A673 (cell line): ENCODE results near the gene PHF20. TPM values are rescaled to one million over a fixed set of nuclear protein-coding genes. Genes with fewer than 3 reads are reported as not detected.

Experiments used
- BruUV-seq: library from RNA; stranded (reverse); fragments of 400-500 nt; replicated peaks from 2 replicates; lab custom pipeline; 2021; lab: Mats Ljungman, UMichigan
- CTCF ChIA-PET: fragments of 300-600 bp; sonication (Branson Sonifier 250); formaldehyde crosslinking; loops from one replicate; lab custom pipeline; 2022; ENCODE audit warnings: antibody characterized with exemption; lab: Charles Lee
- POLR2A ChIA-PET: fragments of 300-600 bp; sonication (Branson Sonifier 250); formaldehyde crosslinking; loops from one replicate; lab custom pipeline; 2022; ENCODE audit warnings: antibody characterized with exemption; ENCODE audit not compliant: low non-redundant PET; lab: Charles Lee
- DNase-seq: peaks from one replicate; pipeline ENCODE4 v3.0.0-alpha.2; 2015; ENCODE audit warnings: low spot score
- H3K27ac ChIP-seq: fragments of 200-600 bp; sonication (generic); 2 replicates; pipeline ENCODE4 v1.5.1; 2016; ENCODE audit warnings: mixed run types, low read depth, mild to moderate bottlenecking, mixed read lengths, antibody characterized with exemption, low read length; ENCODE audit not compliant: poor library complexity, severe bottlenecking
- H3K27me3 ChIP-seq: fragments of 200-600 bp; sonication (generic); replicated peaks from 2 replicates; pipeline ENCODE4 v1.6.1; 2017; ENCODE audit warnings: mixed run types, low read depth, mild to moderate bottlenecking, mixed read lengths, antibody characterized with exemption, low read length; ENCODE audit not compliant: insufficient read depth, poor library complexity
- H3K36me3 ChIP-seq: fragments of 200-600 bp; sonication (generic); 2 replicates; pipeline ENCODE4 v1.6.1; 2016; ENCODE audit warnings: mixed run types, mild to moderate bottlenecking, mixed read lengths, antibody characterized with exemption, low read length; ENCODE audit not compliant: insufficient read depth, poor library complexity, severe bottlenecking
- H3K4me1 ChIP-seq: fragments of 200-600 bp; sonication (generic); 2 replicates; pipeline ENCODE4 v1.6.1; 2017; ENCODE audit warnings: mixed run types, mild to moderate bottlenecking, mixed read lengths, antibody characterized with exemption, low read length; ENCODE audit not compliant: insufficient read depth, poor library complexity, severe bottlenecking
- H3K4me3 ChIP-seq: fragments of 200-600 bp; sonication (generic); 2 replicates; pipeline ENCODE4 v1.5.1; 2016; ENCODE audit warnings: low read depth, mixed run types, mild to moderate bottlenecking, mixed read lengths, low read length; ENCODE audit not compliant: poor library complexity, severe bottlenecking
- H3K9me3 ChIP-seq: fragments of 200-600 bp; sonication (generic); 2 replicates; pipeline ENCODE4 v1.6.1; 2016; ENCODE audit warnings: mixed run types, low read depth, mild to moderate bottlenecking, mixed read lengths, antibody characterized with exemption, low read length; ENCODE audit not compliant: poor library complexity, severe bottlenecking
- EZH2 ChIP-seq: fragments of 200-600 bp; sonication (generic); IDR thresholded peaks from 2 replicates; pipeline ENCODE4 v1.6.1; 2017; ENCODE audit warnings: borderline replicate concordance, low read depth, mild to moderate bottlenecking, mixed read lengths, antibody characterized with exemption, low read length; ENCODE audit not compliant: poor library complexity, severe bottlenecking
- intact Hi-C: fragments of 100-400 bp; cut with micrococcal nuclease; formaldehyde crosslinking; loops from one replicate; pipeline ENCODE4 v1.10.0; 2022; ENCODE audit not compliant: unreplicated experiment
- total RNA-seq: library from RNA; stranded (reverse); gene quantifications from 2 replicates; pipeline ENCODE4 v1.2.3, GENCODE V29; 2021
- TF ChIP-seq, protein P1 (sequence below): fragments of 300-800, 200-600 bp; sonication (generic); conservative IDR thresholded peaks from 2 replicates; pipeline ENCODE4 v1.5.1; 2017; ENCODE audit warnings: low read depth, mild to moderate bottlenecking, antibody characterized with exemption, low read length, moderate library complexity, mixed read lengths

The PHF20 gene
- total RNA-seq, 1 experiment from 2014 or later: 43.0 TPM

DNA sequence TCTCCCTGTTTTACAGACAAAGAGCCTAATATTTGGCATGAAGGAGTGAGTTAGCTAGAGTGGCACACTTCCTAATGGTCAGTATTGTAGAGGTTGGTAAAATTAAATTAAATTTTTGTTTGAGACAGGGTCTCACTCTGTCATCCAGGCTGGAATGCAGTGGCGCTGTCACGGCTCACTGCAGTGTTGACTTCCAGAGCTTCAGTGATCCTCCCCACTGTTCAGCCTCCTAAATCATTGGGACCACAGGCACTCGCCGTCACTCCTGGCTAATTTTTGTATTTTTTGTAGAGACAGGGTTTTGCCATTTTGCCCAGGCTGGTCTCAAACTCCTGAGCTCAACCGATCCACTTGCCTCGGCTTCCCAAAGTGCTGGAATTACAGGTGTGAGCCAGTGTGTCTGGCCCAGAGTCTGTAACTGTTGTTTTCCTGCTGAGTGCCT lies 111.5 kb downstream of the PHF20 start:
- H3K27me3 ChIP-seq: no peaks in the 10 kb centered on the region
- intact Hi-C loops: no loop called here
- ChIA-PET POLR2A (no interaction called here), CTCF (no interaction called here)
- H3K4me3 ChIP-seq: no peak overlapping the region
- TF ChIP-seq EZH2: no peak
- TF ChIP-seq, protein P1, sequence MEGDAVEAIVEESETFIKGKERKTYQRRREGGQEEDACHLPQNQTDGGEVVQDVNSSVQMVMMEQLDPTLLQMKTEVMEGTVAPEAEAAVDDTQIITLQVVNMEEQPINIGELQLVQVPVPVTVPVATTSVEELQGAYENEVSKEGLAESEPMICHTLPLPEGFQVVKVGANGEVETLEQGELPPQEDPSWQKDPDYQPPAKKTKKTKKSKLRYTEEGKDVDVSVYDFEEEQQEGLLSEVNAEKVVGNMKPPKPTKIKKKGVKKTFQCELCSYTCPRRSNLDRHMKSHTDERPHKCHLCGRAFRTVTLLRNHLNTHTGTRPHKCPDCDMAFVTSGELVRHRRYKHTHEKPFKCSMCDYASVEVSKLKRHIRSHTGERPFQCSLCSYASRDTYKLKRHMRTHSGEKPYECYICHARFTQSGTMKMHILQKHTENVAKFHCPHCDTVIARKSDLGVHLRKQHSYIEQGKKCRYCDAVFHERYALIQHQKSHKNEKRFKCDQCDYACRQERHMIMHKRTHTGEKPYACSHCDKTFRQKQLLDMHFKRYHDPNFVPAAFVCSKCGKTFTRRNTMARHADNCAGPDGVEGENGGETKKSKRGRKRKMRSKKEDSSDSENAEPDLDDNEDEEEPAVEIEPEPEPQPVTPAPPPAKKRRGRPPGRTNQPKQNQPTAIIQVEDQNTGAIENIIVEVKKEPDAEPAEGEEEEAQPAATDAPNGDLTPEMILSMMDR: no peak
- H3K9me3 ChIP-seq: no peaks in the 10 kb centered on the region
- no peak for DNase-seq
- BruUV-seq: no TSS peak
- H3K36me3 ChIP-seq: no peaks in the 10 kb centered on the region
- peak overlapping the region; percentile 46 for H3K27ac ChIP-seq
- no peaks in the 10 kb centered on the region for H3K4me1 ChIP-seq

DNA sequence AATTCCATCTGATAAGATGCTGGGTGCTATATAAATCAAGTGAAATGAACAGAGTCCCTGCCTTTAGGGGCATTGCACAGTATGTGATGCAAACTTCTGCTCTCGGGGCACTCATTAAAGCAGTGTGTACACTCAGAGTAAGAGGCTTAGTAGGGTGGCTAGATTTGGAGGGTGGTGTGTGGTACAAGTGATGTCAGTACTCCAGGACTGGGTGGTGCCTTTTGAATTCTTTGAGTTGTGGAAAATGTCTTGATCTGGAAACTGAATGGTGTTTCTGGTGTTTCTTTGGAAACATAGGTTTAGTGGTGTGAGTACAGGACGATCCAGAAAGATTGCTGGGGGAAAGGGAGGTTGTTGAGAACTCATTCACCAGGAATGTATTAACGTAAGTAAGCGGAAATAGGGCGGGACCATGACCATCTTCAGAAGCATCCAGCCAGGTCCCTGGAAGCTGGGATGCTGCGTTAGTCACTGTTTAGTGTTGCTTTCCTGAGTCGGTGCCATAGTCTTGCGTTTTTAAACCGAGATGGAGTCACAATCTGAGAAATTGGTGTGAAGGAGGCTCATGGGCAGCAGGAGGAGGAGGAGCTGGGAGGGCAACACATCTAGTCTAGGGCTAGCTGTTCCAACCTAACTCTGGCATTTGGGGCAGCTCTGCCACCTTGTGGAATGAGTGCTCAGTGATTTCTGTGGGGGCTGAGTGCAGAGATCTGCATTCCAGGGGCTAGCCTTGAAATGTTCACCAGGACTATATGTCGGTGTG lies 112.1 kb downstream of the PHF20 start:
- Histone ChIP-seq H3K4me1 (no peaks in the 10 kb centered on the region), H3K36me3 (no peaks in the 10 kb centered on the region), H3K27ac (peak overlapping the region; percentile 46), H3K27me3 (no peaks in the 10 kb centered on the region), H3K9me3 (no peaks in the 10 kb centered on the region), H3K4me3 (no peak overlapping the region)
- TF ChIP-seq, protein P1: peak; percentile 86
- no peak for TF ChIP-seq EZH2
- intact Hi-C loops: no loop called here
- no TSS peak for BruUV-seq
- DNase-seq: peak; percentile 88
- ChIA-PET CTCF (interaction anchor here (0.8 to 1.0 kb wide), 2 partner anchors 144 to 165 kb away, joined by 3 read pairs; no protein-coding TSS in a partner anchor), POLR2A (interaction anchor here (0.5 to 0.6 kb wide), 4 partner anchors 112 to 218 kb away, joined by 3 to 7 read pairs (median 4); partner anchors contain the start of genes PHF20 and RBM39)

DNA sequence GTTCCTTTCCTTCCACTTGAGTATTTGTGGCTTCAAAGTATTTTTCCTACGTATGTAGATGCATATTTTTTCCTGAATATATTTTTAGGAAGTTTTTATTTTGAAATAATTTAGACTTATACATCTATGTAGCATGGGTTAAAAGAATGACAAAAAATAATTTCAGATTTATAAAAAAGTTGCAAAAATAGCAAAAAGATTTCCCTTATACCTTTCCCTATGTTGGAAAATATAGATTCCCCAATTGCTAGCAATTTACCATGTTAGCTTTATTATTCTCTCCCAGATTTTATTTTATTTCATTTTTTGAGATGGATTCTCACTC lies 112.7 kb downstream of the PHF20 start:
- no peak for DNase-seq
- H3K4me3 ChIP-seq: no peak overlapping the region
- BruUV-seq: no TSS peak

More for the DNA sequence above, 112.7 kb downstream of the PHF20 start:
- ChIA-PET CTCF (interaction anchor here (0.7 to 1.0 kb wide), 3 partner anchors 26 to 165 kb away, joined by 3 read pairs; no protein-coding TSS in a partner anchor), POLR2A (interaction anchor here (0.5 to 0.6 kb wide), 2 partner anchors 113 to 142 kb away, joined by 5 to 7 read pairs; partner anchors contain the start of genes PHF20 and RBM39)
- no peak for TF ChIP-seq EZH2
- TF ChIP-seq, protein P1: no peak; the same call in 1 of the 2 replicates
- intact Hi-C loops: no loop called here
- no peak overlapping the region for H3K27ac ChIP-seq
- no peaks in the 10 kb centered on the region for H3K36me3 ChIP-seq
- H3K27me3 ChIP-seq: no peaks in the 10 kb centered on the region
- H3K4me1 ChIP-seq: no peaks in the 10 kb centered on the region
- no peaks in the 10 kb centered on the region for H3K9me3 ChIP-seq
